Activated naive CD8-positive, alpha-beta T cell treated with anti-CD3 and anti-CD28 coated beads, Interleukin-2, amount 10 ng/mL, durations not matched to agents 7 days and 5 days (primary cell): ENCODE measurements around the gene ATP5PD. TPM values are rescaled to one million over a fixed set of nuclear protein-coding genes. Genes with fewer than 3 reads are reported as not detected.

Experiments
- ATAC-seq: fragments of 150-1000 bp; cut with Tn5 transposase; one replicate; pipeline ENCODE4 v1.10.0; 2021; ENCODE audit warnings: low read depth, moderate library complexity
- POLR2A ChIA-PET: fragments of 350-600 bp; sonication (Branson Sonifier 250); formaldehyde crosslinking; loops from one replicate; lab custom pipeline; 2021; ENCODE audit warnings: antibody characterized with exemption; lab: Charles Lee
- DNase-seq: peaks from one replicate; pipeline ENCODE4 v3.0.0; 2021
- H3K27ac Mint-ChIP-seq: one replicate; pipeline ENCODE4 v1.8.0; 2022; ENCODE audit warnings: mild to moderate bottlenecking, mixed read lengths
- H3K27me3 Mint-ChIP-seq: one replicate; pipeline ENCODE4 v1.8.0; 2022; ENCODE audit warnings: mild to moderate bottlenecking, moderate library complexity, mixed read lengths
- H3K36me3 Mint-ChIP-seq: one replicate; pipeline ENCODE4 v1.8.0; 2021; ENCODE audit warnings: mild to moderate bottlenecking, mixed read lengths
- H3K4me1 Mint-ChIP-seq: one replicate; pipeline ENCODE4 v1.8.0; 2021; ENCODE audit warnings: mixed read lengths
- H3K4me3 Mint-ChIP-seq: one replicate; pipeline ENCODE4 v1.8.0; 2022; ENCODE audit warnings: mild to moderate bottlenecking, moderate library complexity, mixed read lengths
- H3K9me3 Mint-ChIP-seq: one replicate; pipeline ENCODE4 v1.8.0; 2021; ENCODE audit warnings: mixed read lengths
- total RNA-seq, 2 experiments: library from RNA; stranded (reverse); gene quantifications; one replicate each; pipeline ENCODE4 v1.2.3, GENCODE V29; 2021

Gene ATP5PD
- total RNA-seq, 2 experiments from 2014 or later, result 196 to 199 TPM

GRCh38 chr17:75004371-75004770 is 42.4 kb downstream of the ATP5PD start:
- Mint-ChIP-seq H3K27ac (no peak overlapping the region), H3K4me3 (no peak overlapping the region), H3K27me3 (peaks cover 2% of the 10 kb centered on the region), H3K4me1 (peaks cover 1% of the 10 kb centered on the region), H3K9me3 (no peaks in the 10 kb centered on the region), H3K36me3 (no peaks in the 10 kb centered on the region)
- POLR2A ChIA-PET, result interaction anchor here (1.0 kb wide), 1 partner anchor 9 kb away, joined by 4 read pairs; the partner anchor contains the start of gene MRPL58
- no peak for DNase-seq
- no peak for ATAC-seq

- H3K27me3 Mint-ChIP-seq, result peaks cover 2% of the 10 kb centered on the region
- H3K4me3 Mint-ChIP-seq, result no peak overlapping the region
- no peaks in the 10 kb centered on the region for H3K36me3 Mint-ChIP-seq
- H3K27ac Mint-ChIP-seq, result no peak overlapping the region
- H3K4me1 Mint-ChIP-seq, result peaks cover 1% of the 10 kb centered on the region
- H3K9me3 Mint-ChIP-seq, result no peaks in the 10 kb centered on the region
- POLR2A ChIA-PET, result interaction anchor here (1.0 kb wide), 1 partner anchor 9 kb away, joined by 4 read pairs; the partner anchor contains the start of gene MRPL58
- no peak for DNase-seq
- ATAC-seq, result no peak
Measured at GRCh38 chr17:75003957-75004355, 42.8 kb downstream of the ATP5PD start.

GRCh38 chr17:75003070-75003956 is 43.5 kb downstream of the ATP5PD start:
- no peaks in the 10 kb centered on the region for H3K9me3 Mint-ChIP-seq
- H3K36me3 Mint-ChIP-seq, result no peaks in the 10 kb centered on the region
- peaks cover 2% of the 10 kb centered on the region for H3K27me3 Mint-ChIP-seq
- no peak overlapping the region for H3K4me3 Mint-ChIP-seq
- POLR2A ChIA-PET, result no interaction called here
- no peak for DNase-seq
- peaks cover 8% of the 10 kb centered on the region for H3K4me1 Mint-ChIP-seq
- no peak for ATAC-seq
- no peak overlapping the region for H3K27ac Mint-ChIP-seq

GRCh38 chr17:75001915-75002843 is 44.6 kb downstream of the ATP5PD start:
- no peak overlapping the region for H3K27ac Mint-ChIP-seq
- H3K4me3 Mint-ChIP-seq, result no peak overlapping the region
- POLR2A ChIA-PET, result interaction anchor here (0.6 kb wide), 1 partner anchor 75 kb away, joined by 4 read pairs; no protein-coding TSS in a partner anchor
- no peak for DNase-seq
- no peaks in the 10 kb centered on the region for H3K9me3 Mint-ChIP-seq
- no peak for ATAC-seq
- H3K27me3 Mint-ChIP-seq, result no peaks in the 10 kb centered on the region
- no peaks in the 10 kb centered on the region for H3K36me3 Mint-ChIP-seq
- H3K4me1 Mint-ChIP-seq, result peaks cover 10% of the 10 kb centered on the region

- Mint-ChIP-seq H3K27ac (no peak overlapping the region), H3K4me3 (no peak overlapping the region), H3K9me3 (no peaks in the 10 kb centered on the region), H3K27me3 (peaks cover 4% of the 10 kb centered on the region), H3K4me1 (peaks cover 10% of the 10 kb centered on the region), H3K36me3 (no peaks in the 10 kb centered on the region)
- no peak for DNase-seq
- POLR2A ChIA-PET, result interaction anchor here (3.6 kb wide), 1 partner anchor 12 kb away, joined by 15 read pairs; the partner anchor contains the start of gene MRPL58
- ATAC-seq, result no peak
Measured at GRCh38 chr17:74999523-74999922, 47.2 kb downstream of the ATP5PD start.

- Mint-ChIP-seq H3K27me3 (peaks cover 4% of the 10 kb centered on the region), H3K27ac (no peak overlapping the region), H3K36me3 (no peaks in the 10 kb centered on the region), H3K4me3 (no peak overlapping the region), H3K4me1 (peaks cover 10% of the 10 kb centered on the region), H3K9me3 (no peaks in the 10 kb centered on the region)
- POLR2A ChIA-PET, result interaction anchor here (3.6 kb wide), 1 partner anchor 13 kb away, joined by 15 read pairs; the partner anchor contains the start of gene MRPL58
- no peak for DNase-seq
- ATAC-seq, result peak; percentile 36
Measured at GRCh38 chr17:74998783-74999182, 48.0 kb downstream of the ATP5PD start.

- Mint-ChIP-seq H3K9me3 (no peaks in the 10 kb centered on the region), H3K27ac (no peak overlapping the region), H3K4me3 (no peak overlapping the region), H3K27me3 (peaks cover 6% of the 10 kb centered on the region), H3K4me1 (peaks cover 8% of the 10 kb centered on the region), H3K36me3 (no peaks in the 10 kb centered on the region)
- no peak for DNase-seq
- ATAC-seq, result no peak
- POLR2A ChIA-PET, result interaction anchor here (1.5 kb wide), 1 partner anchor 17 kb away, joined by 4 read pairs; the partner anchor contains the start of gene MRPL58
Measured at GRCh38 chr17:74995847-74996246, 50.9 kb downstream of the ATP5PD start.

GRCh38 chr17:74994440-74994839 is 52.3 kb downstream of the ATP5PD start:
- Mint-ChIP-seq H3K36me3 (no peaks in the 10 kb centered on the region), H3K9me3 (no peaks in the 10 kb centered on the region), H3K27ac (no peak overlapping the region), H3K27me3 (peaks cover 13% of the 10 kb centered on the region), H3K4me1 (peaks cover 12% of the 10 kb centered on the region), H3K4me3 (no peak overlapping the region)
- ATAC-seq (no peak), DNase-seq (no peak)
- POLR2A ChIA-PET, result no interaction called here

GRCh38 chr17:74992223-74992622 is 54.5 kb downstream of the ATP5PD start:
- peaks cover 8% of the 10 kb centered on the region for H3K4me1 Mint-ChIP-seq
- DNase-seq (no peak), ATAC-seq (no peak)
- POLR2A ChIA-PET, result interaction anchor here (0.8 kb wide), 1 partner anchor 20 kb away, joined by 4 read pairs; the partner anchor contains the start of gene MRPL58
- H3K36me3 Mint-ChIP-seq, result no peaks in the 10 kb centered on the region
- no peaks in the 10 kb centered on the region for H3K9me3 Mint-ChIP-seq
- peaks cover 28% of the 10 kb centered on the region for H3K27me3 Mint-ChIP-seq
- H3K4me3 Mint-ChIP-seq, result no peak overlapping the region
- peak overlapping the region; percentile 5 for H3K27ac Mint-ChIP-seq

- Mint-ChIP-seq H3K4me1 (peaks cover 13% of the 10 kb centered on the region), H3K36me3 (no peaks in the 10 kb centered on the region), H3K27me3 (peaks cover 40% of the 10 kb centered on the region), H3K9me3 (no peaks in the 10 kb centered on the region), H3K4me3 (no peak overlapping the region), H3K27ac (no peak overlapping the region)
- ATAC-seq (no peak), DNase-seq (no peak)
- POLR2A ChIA-PET, result interaction anchor here (4.0 kb wide), 1 partner anchor 22 kb away, joined by 19 read pairs; the partner anchor contains the start of gene MRPL58
Measured at GRCh38 chr17:74990581-74991105, 56.1 kb downstream of the ATP5PD start.
